B cell (primary cell): ENCODE measurements around the gene ZMYND8. TPM values are rescaled to one million over a fixed set of nuclear protein-coding genes. Genes with fewer than 3 reads are reported as not detected.

Source experiments
- ATAC-seq: fragments of 200-7000 bp; cut with Tn5 transposase; one replicate; pipeline ENCODE4 v1.10.0; 2021; ENCODE audit warnings: low read depth, mild to moderate bottlenecking, moderate number of reproducible peaks, moderate library complexity
- CTCF ChIA-PET: fragments of 350-600 bp; sonication (Branson Sonifier 250); formaldehyde crosslinking; loops from one replicate; lab custom pipeline; 2021; ENCODE audit warnings: antibody characterized with exemption, inconsistent platforms; lab: Charles Lee
- POLR2A ChIA-PET: fragments of 350-600 bp; sonication (Branson Sonifier 250); formaldehyde crosslinking; loops from one replicate; lab custom pipeline; 2021; ENCODE audit warnings: antibody characterized with exemption; lab: Charles Lee
- DNase-seq: peaks from one replicate; pipeline ENCODE4 v3.0.0; 2013
- H2AFZ ChIP-seq: 2 replicates; pipeline ENCODE4 v1.6.1; 2012; ENCODE audit warnings: mild to moderate bottlenecking, low read depth, low read length; ENCODE audit not compliant: insufficient read depth, poor library complexity, severe bottlenecking
- H3K27ac ChIP-seq, 2 donors: 1 replicate in 1 of 2; 2 replicates in 1 of 2; pipeline ENCODE4 v1.5.1; 2012 to 2013; ENCODE audit warnings: low read length in 2 of 2, mild to moderate bottlenecking in 2 of 2, moderate library complexity in 1 of 2
- H3K27me3 ChIP-seq, 4 experiments: fragments of 200-600 bp in 1 of 4; sonication (generic) in 1 of 4; replicated peaks in 1 of 4; 1 replicate in 2 of 4; 2 replicates in 2 of 4; pipeline versions ENCODE4 v1.6.1 to v1.7.0; 2013 to 2016; ENCODE audit warnings: low read length in 3 of 4, mild to moderate bottlenecking in 2 of 4, mixed read lengths in 1 of 4, moderate library complexity in 1 of 4; ENCODE audit not compliant: insufficient read depth in 4 of 4, control insufficient read depth in 3 of 4; ENCODE audit errors: control extremely low read depth in 1 of 4
- H3K36me3 ChIP-seq, 2 experiments: replicated peaks in 1 of 2; 1 replicate in 1 of 2; 2 replicates in 1 of 2; pipeline versions ENCODE4 v1.6.1 to v1.7.1; 2013; ENCODE audit warnings: low read length in 1 of 2; ENCODE audit not compliant: insufficient read depth in 2 of 2, control insufficient read depth in 1 of 2; ENCODE audit errors: control extremely low read depth in 1 of 2, extremely low read depth in 1 of 2
- H3K4me1 ChIP-seq, 2 donors: fragments of 200-600 bp in 1 of 2; sonication (generic) in 1 of 2; 1 replicate in 1 of 2; 2 replicates in 1 of 2; pipeline versions ENCODE4 v1.5.1 to v1.6.1; 2013 to 2017; ENCODE audit warnings: low read length in 2 of 2; ENCODE audit not compliant: control insufficient read depth in 2 of 2, insufficient read depth in 2 of 2
- H3K4me2 ChIP-seq: replicated peaks from 2 replicates; pipeline ENCODE3; 2012; ENCODE audit warnings: mild to moderate bottlenecking, low read depth, low read length; ENCODE audit not compliant: poor library complexity, severe bottlenecking
- H3K4me3 ChIP-seq, 5 experiments: fragments of 200-600 bp in 1 of 5; sonication (generic) in 1 of 5; 1 replicate in 3 of 5; 2 replicates in 2 of 5; pipeline versions ENCODE4 v1.5.1 to v1.7.0; 2011 to 2016; ENCODE audit warnings: low read length in 4 of 5, mild to moderate bottlenecking in 4 of 5, low read depth in 2 of 5, control low read depth in 1 of 5, moderate library complexity in 1 of 5; ENCODE audit not compliant: insufficient read depth in 1 of 5; ENCODE audit errors: control extremely low read depth in 1 of 5, extremely low read depth in 1 of 5
- H3K79me2 ChIP-seq: fragments of 200-600 bp; sonication (generic); one replicate; pipeline ENCODE4 v1.6.0; 2016; ENCODE audit warnings: low read length; ENCODE audit not compliant: control insufficient read depth, insufficient read depth
- H3K9ac ChIP-seq: fragments of 200-600 bp; sonication (generic); 2 replicates; pipeline ENCODE4 v1.6.1; 2017; ENCODE audit warnings: mild to moderate bottlenecking, low read length, moderate library complexity
- H3K9me3 ChIP-seq, 3 donors: one replicate each; pipeline versions ENCODE4 v1.6.1 to v1.7.1; 2013; ENCODE audit warnings: low read length in 2 of 3; ENCODE audit not compliant: control insufficient read depth in 2 of 3, insufficient read depth in 1 of 3; ENCODE audit errors: control extremely low read depth in 1 of 3
- H4K20me1 ChIP-seq: 2 replicates; pipeline ENCODE4 v1.6.0; 2012; ENCODE audit warnings: mild to moderate bottlenecking, low read length; ENCODE audit not compliant: insufficient read depth, control insufficient read depth, poor library complexity, severe bottlenecking
- H3K27ac Mint-ChIP-seq: one replicate; pipeline ENCODE4 v1.8.0; 2021; ENCODE audit warnings: mixed read lengths
- H3K27me3 Mint-ChIP-seq: one replicate; pipeline ENCODE4 v1.8.0; 2021; ENCODE audit warnings: mixed read lengths
- H3K4me1 Mint-ChIP-seq: one replicate; pipeline ENCODE4 v1.8.0; 2021; ENCODE audit warnings: mixed read lengths
- H3K4me3 Mint-ChIP-seq: one replicate; pipeline ENCODE4 v1.8.0; 2021; ENCODE audit warnings: mixed read lengths
- H3K9me3 Mint-ChIP-seq: one replicate; pipeline ENCODE4 v1.8.0; 2022; ENCODE audit warnings: mixed read lengths; ENCODE audit not compliant: insufficient read depth
- EZH2 ChIP-seq: IDR thresholded peaks from 2 replicates; pipeline ENCODE4 v1.6.1; 2012; ENCODE audit warnings: borderline replicate concordance, low read depth, mild to moderate bottlenecking, moderate library complexity, low read length; ENCODE audit not compliant: insufficient read depth, poor library complexity, severe bottlenecking
- WGBS: methylation state at CpG from one replicate; pipeline ENCODE4 v1.1.5; 2013; ENCODE audit warnings: missing lambda C conversion rate; ENCODE audit not compliant: insufficient coverage; 5-methylcytosine and 5-hydroxymethylcytosine counted together
- intact Hi-C: fragments of 100-400 bp; cut with micrococcal nuclease; formaldehyde crosslinking; loops from one replicate; pipeline ENCODE4 v1.10.0; 2022
- polyA plus RNA-seq: library from polyadenylated mRNA; depleted of rRNA; stranded (reverse); fragments of >200 nt; gene quantifications from 2 replicates; pipeline ENCODE4 v1.2.3, GENCODE V29; 2012
- total RNA-seq, 2 donors: library from RNA; stranded (reverse); fragments of 120-200 nt in 1 of 2; gene quantifications; 1 replicate in 1 of 2; 2 replicates in 1 of 2; pipeline versions ENCODE4 v1.2.3 to v1.2.4, GENCODE V29; 2013 to 2022
- TF ChIP-seq, protein P1 (sequence below): fragments of 200-600 bp; IDR thresholded peaks from one replicate; pipeline ENCODE4 v1.8.0; 2022; ENCODE audit warnings: antibody characterized with exemption, mild to moderate bottlenecking

The ZMYND8 gene
- total and polyA plus RNA-seq, 2 donors (not counting 1 experiment from before 2014, with no cell fraction given), result 20.3 to 67.2 TPM

DNA sequence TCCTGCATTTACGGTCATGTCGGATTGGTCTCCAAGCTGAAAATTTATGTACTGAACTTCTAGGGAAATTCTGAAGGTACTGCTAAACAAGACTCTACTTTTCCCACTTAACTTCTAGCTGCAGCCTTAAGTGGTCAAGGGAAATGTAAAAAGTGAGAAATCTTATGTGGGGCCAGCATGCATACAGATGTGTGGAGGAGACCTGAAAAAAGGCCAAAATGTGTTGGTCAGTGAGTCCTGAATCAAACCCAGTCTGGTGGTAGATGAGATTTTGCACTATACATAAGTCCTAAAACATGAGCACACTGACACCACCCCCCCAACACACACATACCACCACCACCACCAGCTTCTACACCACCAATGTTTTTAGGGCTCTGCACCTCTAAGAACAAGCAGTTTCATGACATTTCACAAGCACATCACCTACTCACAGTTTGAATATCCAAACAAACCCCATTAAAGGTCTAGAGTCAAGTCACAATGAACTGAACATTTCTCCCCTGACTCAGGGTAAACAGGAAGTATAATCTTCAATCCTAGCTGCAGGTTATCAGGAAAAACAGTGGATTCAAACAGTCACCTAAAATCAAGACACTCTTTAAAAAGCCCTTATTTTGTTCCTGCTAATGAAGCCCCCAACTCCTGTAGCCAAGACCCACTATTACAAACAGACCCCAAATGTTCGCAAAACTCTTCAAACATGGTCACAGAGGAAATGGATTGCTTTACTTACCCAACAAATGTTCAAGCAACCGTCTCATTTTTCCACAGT, 1.6 kb downstream of the ZMYND8 start:
- Histone ChIP-seq H3K36me3 (no peaks in the 10 kb centered on the region), H3K27ac (peak overlapping the region; percentile 90), H3K27me3 (no peaks in the 10 kb centered on the region), H3K9ac (peak overlapping the region; percentile 57), H4K20me1 (no peaks in the 10 kb centered on the region), H2AFZ (peak overlapping the region; percentile 74), H3K9me3 (no peaks in the 10 kb centered on the region), H3K4me2 (peak overlapping the region; percentile 85), H3K4me1 (peaks cover 92 to 99% of the 10 kb centered on the region in 2 donors), H3K4me3 (peak overlapping the region; percentile 42 to 68 (median 56)), H3K79me2 (peaks cover 80% of the 10 kb centered on the region)
- ChIA-PET CTCF (interaction anchor here (0.6 to 9.0 kb wide), 5 partner anchors 11 to 81 kb away, joined by 3 to 70 read pairs (median 42); no protein-coding TSS in a partner anchor), POLR2A (interaction anchor here (0.9 to 3.5 kb wide), 2 partner anchors 9 to 147 kb away, joined by 3 to 18 read pairs; partner anchors contain the start of gene NCOA3)
- Mint-ChIP-seq H3K27me3 (no peaks in the 10 kb centered on the region), H3K4me1 (peaks cover 40% of the 10 kb centered on the region), H3K27ac (no peak overlapping the region), H3K9me3 (no peaks in the 10 kb centered on the region), H3K4me3 (no peak overlapping the region)
- no peak for TF ChIP-seq EZH2
- TF ChIP-seq, protein P1, sequence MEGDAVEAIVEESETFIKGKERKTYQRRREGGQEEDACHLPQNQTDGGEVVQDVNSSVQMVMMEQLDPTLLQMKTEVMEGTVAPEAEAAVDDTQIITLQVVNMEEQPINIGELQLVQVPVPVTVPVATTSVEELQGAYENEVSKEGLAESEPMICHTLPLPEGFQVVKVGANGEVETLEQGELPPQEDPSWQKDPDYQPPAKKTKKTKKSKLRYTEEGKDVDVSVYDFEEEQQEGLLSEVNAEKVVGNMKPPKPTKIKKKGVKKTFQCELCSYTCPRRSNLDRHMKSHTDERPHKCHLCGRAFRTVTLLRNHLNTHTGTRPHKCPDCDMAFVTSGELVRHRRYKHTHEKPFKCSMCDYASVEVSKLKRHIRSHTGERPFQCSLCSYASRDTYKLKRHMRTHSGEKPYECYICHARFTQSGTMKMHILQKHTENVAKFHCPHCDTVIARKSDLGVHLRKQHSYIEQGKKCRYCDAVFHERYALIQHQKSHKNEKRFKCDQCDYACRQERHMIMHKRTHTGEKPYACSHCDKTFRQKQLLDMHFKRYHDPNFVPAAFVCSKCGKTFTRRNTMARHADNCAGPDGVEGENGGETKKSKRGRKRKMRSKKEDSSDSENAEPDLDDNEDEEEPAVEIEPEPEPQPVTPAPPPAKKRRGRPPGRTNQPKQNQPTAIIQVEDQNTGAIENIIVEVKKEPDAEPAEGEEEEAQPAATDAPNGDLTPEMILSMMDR, result no peak
- intact Hi-C loops, result loop anchor here (5.0 kb wide), 2 partner anchors 38 to 1922 kb away; partner anchors contain the start of gene ZNFX1
- DNase-seq (peak; percentile 40), ATAC-seq (no peak)
- no CpG with 5 or more reads among the region's 4 CpGs for WGBS

DNA sequence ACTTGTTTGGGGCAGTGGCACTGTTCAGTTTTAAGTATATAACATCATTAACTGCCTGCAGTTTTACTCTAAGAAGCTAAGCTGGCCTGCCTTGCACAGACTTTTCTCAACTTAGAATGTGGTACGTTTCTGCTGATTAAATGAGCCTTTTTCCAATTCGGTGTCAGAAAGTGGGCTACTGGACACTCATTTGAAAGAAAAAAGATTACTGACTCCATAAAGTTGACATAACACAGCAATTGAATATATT, 2.1 kb downstream of the ZMYND8 start:
- peak overlapping the region; percentile 42 to 68 (median 56) for H3K4me3 ChIP-seq
- H3K4me2 ChIP-seq, result peak overlapping the region; percentile 85
- no peaks in the 10 kb centered on the region for H3K27me3 ChIP-seq
- H3K79me2 ChIP-seq, result peaks cover 85% of the 10 kb centered on the region
- H4K20me1 ChIP-seq, result no peaks in the 10 kb centered on the region
- H3K36me3 ChIP-seq, result no peaks in the 10 kb centered on the region
- intact Hi-C loops, result loop anchor here (5.0 kb wide), 1 partner anchor 37 kb away; no protein-coding TSS in a partner anchor
- peak overlapping the region; percentile 90 for H3K27ac ChIP-seq
- no peaks in the 10 kb centered on the region for H3K9me3 ChIP-seq
- H3K4me3 Mint-ChIP-seq, result no peak overlapping the region
- H3K27ac Mint-ChIP-seq, result no peak overlapping the region
- no peak for DNase-seq
- peak overlapping the region; percentile 57 for H3K9ac ChIP-seq
- peaks cover 92 to 99% of the 10 kb centered on the region in 2 donors for H3K4me1 ChIP-seq
- POLR2A ChIA-PET, result interaction anchor here (0.9 to 3.5 kb wide), 2 partner anchors 8 to 147 kb away, joined by 3 to 18 read pairs; partner anchors contain the start of gene NCOA3
- ATAC-seq, result no peak
- H3K27me3 Mint-ChIP-seq, result no peaks in the 10 kb centered on the region
- H3K9me3 Mint-ChIP-seq, result no peaks in the 10 kb centered on the region
- H3K4me1 Mint-ChIP-seq, result peaks cover 35% of the 10 kb centered on the region
- peak overlapping the region; percentile 74 for H2AFZ ChIP-seq
- WGBS, result no CpG with 5 or more reads among the region's 2 CpGs
- TF ChIP-seq, protein P1, result no peak
- TF ChIP-seq EZH2, result no peak
- CTCF ChIA-PET, result interaction anchor here (1.3 to 9.0 kb wide), 3 partner anchors 11 to 81 kb away, joined by 3 to 70 read pairs (median 43); no protein-coding TSS in a partner anchor
